K562 (cell line): Measurements from ENCODE around the gene ZKSCAN4. TPM values are rescaled to one million over a fixed set of nuclear protein-coding genes. Genes with fewer than 3 reads are reported as not detected.

Experiments
- BCLAF1 ChIP-seq, 2 experiments: fragments of 450-650 bp in 1 of 2; IDR thresholded peaks; 2 replicates each; pipeline ENCODE4 v1.6.1; 2011 to 2017; ENCODE audit warnings: low read depth in 2 of 2, antibody characterized with exemption in 1 of 2, borderline replicate concordance in 1 of 2, low read length in 1 of 2, mild to moderate bottlenecking in 1 of 2, mixed read lengths in 1 of 2; ENCODE audit not compliant: control insufficient read depth in 1 of 2
- BRF1 ChIP-seq: IDR thresholded peaks from 3 replicates; pipeline ENCODE4 v1.6.1; 2011; ENCODE audit warnings: borderline replicate concordance, mild to moderate bottlenecking; ENCODE audit not compliant: insufficient read length; ENCODE audit errors: extremely low read depth
- C11orf30 ChIP-seq: fragments of 450-650 bp; IDR thresholded peaks from 2 replicates; pipeline ENCODE4 v1.6.1; 2016; ENCODE audit warnings: low read depth, mild to moderate bottlenecking
- CEBPB ChIP-seq: fragments of 450-650 bp; IDR thresholded peaks from 2 replicates; pipeline ENCODE4 v1.6.1; 2016; ENCODE audit warnings: missing genetic modification characterization, missing compliant biosample characterization
- GABPA ChIP-seq: fragments of 200-800 bp; sonication (Bioruptor generic); conservative IDR thresholded peaks from 2 replicates; pipeline ENCODE4 v1.6.1; 2016; ENCODE audit warnings: low read depth, missing genetic modification characterization, missing compliant biosample characterization
- HSF4 ChIP-seq: fragments of 250-450 bp; sonication (Bioruptor Pico); IDR thresholded peaks from 2 replicates; pipeline ENCODE4 v2.1.2; 2022; ENCODE audit warnings: mild to moderate bottlenecking, moderate library complexity, borderline replicate concordance
- IRF2 ChIP-seq: sonication (generic); formaldehyde crosslinking; IDR thresholded peaks from 2 replicates; pipeline ENCODE4 v1.8.1; 2022; ENCODE audit warnings: mild to moderate bottlenecking, missing genetic modification reagents
- KDM4B ChIP-seq, 2 experiments: fragments of 450-650 bp in 1 of 2; sonication (generic) in 1 of 2; IDR thresholded peaks; 2 replicates each; pipeline ENCODE4 v1.6.1; 2016 to 2017; ENCODE audit warnings: borderline replicate concordance in 2 of 2, antibody characterized with exemption in 1 of 2, low read depth in 1 of 2, mild to moderate bottlenecking in 1 of 2
- MEF2A ChIP-seq: IDR thresholded peaks from 2 replicates; pipeline ENCODE4 v1.6.1; 2011; ENCODE audit warnings: low read depth, mild to moderate bottlenecking, low read length, moderate library complexity; ENCODE audit not compliant: control insufficient read depth
- NFE2 ChIP-seq: IDR thresholded peaks from 2 replicates; pipeline ENCODE4 v1.6.1; 2014; ENCODE audit warnings: antibody characterized with exemption, low read depth
- PHF21A ChIP-seq: fragments of 450-650 bp; IDR thresholded peaks from 2 replicates; pipeline ENCODE4 v1.6.1; 2017; ENCODE audit warnings: low read depth, borderline replicate concordance
- PYGO2 ChIP-seq: fragments of 450-650 bp; IDR thresholded peaks from 2 replicates; pipeline ENCODE4 v1.6.1; 2016; ENCODE audit warnings: mild to moderate bottlenecking, missing genetic modification characterization, moderate library complexity, missing compliant biosample characterization
- RBBP5 ChIP-seq: fragments of 200-600 bp; sonication (generic); IDR thresholded peaks from 2 replicates; pipeline ENCODE4 v1.6.1; 2012; ENCODE audit warnings: borderline replicate concordance, mild to moderate bottlenecking, low read length, control low read depth, inconsistent platforms; ENCODE audit not compliant: insufficient read depth, poor library complexity, severe bottlenecking
- RBM15 ChIP-seq: fragments of 200-400 bp; formaldehyde crosslinking; IDR thresholded peaks from 2 replicates; pipeline ENCODE4 v1.6.1; 2018; ENCODE audit warnings: mild to moderate bottlenecking, low read length, moderate library complexity; ENCODE audit not compliant: insufficient read depth
- SNRNP70 ChIP-seq: fragments of 200-400 bp; formaldehyde crosslinking; optimal IDR thresholded peaks from 2 replicates; pipeline ENCODE3; 2017; ENCODE audit warnings: low read depth, low read length
- TCF7L2 ChIP-seq: fragments of 150-350 bp; IDR thresholded peaks from 2 replicates; pipeline ENCODE4 v1.6.1; 2016; ENCODE audit warnings: low read depth, mild to moderate bottlenecking, low read length, moderate library complexity
- ZBTB7A ChIP-seq: IDR thresholded peaks from 2 replicates; pipeline ENCODE4 v1.6.1; 2011; ENCODE audit warnings: low read depth, mild to moderate bottlenecking, low read length, moderate library complexity, borderline replicate concordance; ENCODE audit not compliant: control insufficient read depth
- ZEB2 ChIP-seq: fragments of 450-650 bp; IDR thresholded peaks from 2 replicates; pipeline ENCODE4 v1.6.1; 2016
- ZNF316 ChIP-seq: fragments of 450-650 bp; IDR thresholded peaks from 2 replicates; pipeline ENCODE4 v1.6.1; 2016
- ZNF324 ChIP-seq: fragments of 250-450 bp; sonication (Bioruptor Pico); IDR thresholded peaks from 2 replicates; pipeline ENCODE4 v1.4.0; 2020; ENCODE audit warnings: mild to moderate bottlenecking
- ZNF431 ChIP-seq: sonication (generic); formaldehyde crosslinking; IDR thresholded peaks from 2 replicates; pipeline ENCODE4 v1.8.0; 2022; ENCODE audit warnings: mild to moderate bottlenecking, missing genetic modification reagents
- polyA plus RNA-seq, 8 experiments: library from polyadenylated mRNA; depleted of rRNA in 4 of 8; stranded (reverse) in 5 of 8; unstranded in 3 of 8; fragments of >200 nt; fragmentation: Nextera tagmentation in 2 of 8; fragmentation: Illumina TruSeq in 1 of 8; extraction: Ambion mirVana in 2 of 8; extraction: Trizol in 1 of 8; gene quantifications; 2 replicates each; pipeline versions ENCODE4 v1.2.1 to v1.2.3, GENCODE V29; 2011 to 2014; ENCODE audit warnings: inconsistent platforms in 1 of 8, missing spikeins in 1 of 8
- total RNA-seq, 7 experiments: library from RNA; depleted of rRNA in 6 of 7; stranded (reverse); fragments of >200 nt in 6 of 7; fragmentation: Illumina TruSeq in 2 of 7; extraction: Trizol in 2 of 7; gene quantifications; 2 replicates each; pipeline versions ENCODE4 v1.2.1 to v1.2.3, GENCODE V29; 2011 to 2021; ENCODE audit warnings: low replicate concordance in 1 of 7
- TF ChIP-seq, protein P1 (sequence below): fragments of 450-650 bp; IDR thresholded peaks from 2 replicates; pipeline ENCODE4 v1.7.1; 2018; ENCODE audit warnings: mild to moderate bottlenecking, low read depth; ENCODE audit not compliant: partially characterized antibody

ZKSCAN4 gene
- total and polyA plus RNA-seq, 9 of the 15 experiments (the other 6 are each of a cell fraction or from before 2014, with no cell fraction given) = 1.2 to 5.3 (median 4.7) TPM

- TF ChIP-seq KDM4B (IDR thresholded peaks at IDR 0.05; ENCODE audit: borderline replicate concordance in 2 of 2, low read depth in 1 of 2) (peak in 1 of 2 experiments; percentile 82; a peak in 1 of 4 replicates), GABPA (tag) (peak; percentile 78), BRF1 (no peak), ZEB2 (no peak; the same call in none of the 2 replicates), IRF2 (no peak), RBBP5 (peak; percentile 98), SNRNP70 (no peak), PYGO2 (no peak), ZNF324 (no peak), PHF21A (no peak), BCLAF1 (IDR thresholded peaks at IDR 0.05; ENCODE audit: borderline replicate concordance in 1 of 2, control insufficient read depth in 1 of 2, low read depth in 2 of 2, low read length in 1 of 2) (no peak), TCF7L2 (no peak), MEF2A (no peak), ZNF316 (peak; percentile 68), RBM15 (no peak), ZNF431 (CRISPR knock-in tag) (0 out of 2 replicates have a peak, but pooled peaks have one; percentile 10), NFE2 (no peak), ZBTB7A (peak; percentile 76; the same call in 1 of the 2 replicates), CEBPB (tag) (no peak), C11orf30 (peak; percentile 66), HSF4 (CRISPR knock-in tag) (no peak)
- TF ChIP-seq, protein P1, sequence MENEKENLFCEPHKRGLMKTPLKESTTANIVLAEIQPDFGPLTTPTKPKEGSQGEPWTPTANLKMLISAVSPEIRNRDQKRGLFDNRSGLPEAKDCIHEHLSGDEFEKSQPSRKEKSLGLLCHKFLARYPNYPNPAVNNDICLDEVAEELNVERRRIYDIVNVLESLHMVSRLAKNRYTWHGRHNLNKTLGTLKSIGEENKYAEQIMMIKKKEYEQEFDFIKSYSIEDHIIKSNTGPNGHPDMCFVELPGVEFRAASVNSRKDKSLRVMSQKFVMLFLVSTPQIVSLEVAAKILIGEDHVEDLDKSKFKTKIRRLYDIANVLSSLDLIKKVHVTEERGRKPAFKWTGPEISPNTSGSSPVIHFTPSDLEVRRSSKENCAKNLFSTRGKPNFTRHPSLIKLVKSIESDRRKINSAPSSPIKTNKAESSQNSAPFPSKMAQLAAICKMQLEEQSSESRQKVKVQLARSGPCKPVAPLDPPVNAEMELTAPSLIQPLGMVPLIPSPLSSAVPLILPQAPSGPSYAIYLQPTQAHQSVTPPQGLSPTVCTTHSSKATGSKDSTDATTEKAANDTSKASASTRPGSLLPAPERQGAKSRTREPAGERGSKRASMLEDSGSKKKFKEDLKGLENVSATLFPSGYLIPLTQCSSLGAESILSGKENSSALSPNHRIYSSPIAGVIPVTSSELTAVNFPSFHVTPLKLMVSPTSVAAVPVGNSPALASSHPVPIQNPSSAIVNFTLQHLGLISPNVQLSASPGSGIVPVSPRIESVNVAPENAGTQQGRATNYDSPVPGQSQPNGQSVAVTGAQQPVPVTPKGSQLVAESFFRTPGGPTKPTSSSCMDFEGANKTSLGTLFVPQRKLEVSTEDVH = peak; percentile 1
Observed at GRCh38 chr6:28266962-28267694, 15.1 kb upstream of the ZKSCAN4 start, which contains the start of gene ZSCAN26 (continued).
